GM21381 (cell line): ENCODE results near the gene PATJ.

Experiments
- ATAC-seq: cut with Tn5 transposase; IDR thresholded peaks from one replicate; pipeline ENCODE4 v1.9.1; 2021; ENCODE audit warnings: mild to moderate bottlenecking, moderate library complexity; ENCODE audit not compliant: unreplicated experiment

Gene PATJ

DNA sequence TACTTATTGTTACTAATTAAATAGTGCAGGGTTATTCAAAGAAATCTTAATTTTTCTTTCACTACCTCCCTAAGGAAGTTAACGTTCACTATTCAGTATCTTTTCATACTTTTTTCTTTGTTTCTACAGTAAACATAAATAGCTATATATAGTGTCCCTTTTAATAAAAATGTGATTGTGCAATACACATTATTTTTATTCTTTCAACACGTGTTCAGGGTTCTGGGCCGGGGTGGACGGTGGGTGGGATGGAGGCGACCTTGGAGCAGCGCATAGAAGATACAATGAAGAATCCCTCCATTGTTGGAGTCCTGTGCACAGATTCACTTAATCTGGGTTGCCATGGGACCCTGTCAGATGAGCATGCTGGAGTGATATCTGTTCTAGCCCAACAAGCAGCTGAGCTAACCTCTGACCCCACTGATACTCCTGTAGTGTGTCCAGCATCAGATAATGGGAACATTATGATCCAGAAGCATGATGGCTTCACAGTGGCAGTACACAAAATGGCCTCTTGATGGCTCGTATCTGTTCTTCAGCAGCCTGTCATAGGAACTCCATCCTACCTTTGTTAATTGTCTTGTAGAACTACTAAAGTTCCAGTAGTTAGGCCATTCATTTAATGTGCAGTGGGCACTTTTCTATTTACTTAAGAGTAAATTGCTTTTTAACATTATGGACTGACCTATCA, 296.5 kb downstream of the PATJ start:
- no peak for ATAC-seq

DNA sequence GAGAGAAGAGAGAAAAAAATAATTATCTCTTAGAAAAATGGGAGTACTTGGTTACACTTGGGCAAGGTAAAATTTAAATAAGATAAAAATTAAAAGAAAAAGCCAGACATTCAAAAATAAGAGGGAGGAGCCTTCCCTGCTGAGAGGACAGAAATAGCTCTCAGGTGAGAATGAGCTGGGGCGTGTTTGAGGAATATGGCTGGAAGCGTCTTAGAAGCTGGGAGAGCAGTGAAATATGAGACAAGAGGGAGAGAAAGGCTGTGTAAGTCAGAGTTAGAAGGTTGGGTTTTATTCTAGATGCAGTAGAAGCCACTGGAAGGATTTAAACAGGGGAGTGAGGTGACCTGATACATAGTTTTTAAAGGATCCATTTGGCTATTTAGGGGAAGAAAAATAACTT, 298.2 kb downstream of the PATJ start:
- ATAC-seq: no peak

DNA sequence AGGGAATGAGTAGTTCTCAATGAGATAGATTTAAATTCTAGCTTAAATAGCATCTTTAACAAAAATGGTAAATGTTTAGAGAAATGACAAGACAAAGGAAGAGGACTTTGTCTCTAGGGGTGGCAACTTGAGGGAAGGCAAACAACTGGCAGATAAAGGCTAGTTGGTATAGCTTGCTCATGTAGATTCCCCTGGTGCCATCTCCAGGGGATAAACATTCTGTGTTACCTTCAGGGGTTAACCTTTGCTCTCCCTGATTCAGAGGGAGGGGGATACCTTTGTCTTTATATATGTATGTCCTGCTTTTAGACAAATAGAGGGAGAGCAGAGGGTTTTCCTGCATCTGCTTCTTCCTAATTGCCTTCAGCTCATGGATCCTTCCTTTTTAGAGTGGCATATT, 298.7 kb downstream of the PATJ start:
- ATAC-seq: no peak

DNA sequence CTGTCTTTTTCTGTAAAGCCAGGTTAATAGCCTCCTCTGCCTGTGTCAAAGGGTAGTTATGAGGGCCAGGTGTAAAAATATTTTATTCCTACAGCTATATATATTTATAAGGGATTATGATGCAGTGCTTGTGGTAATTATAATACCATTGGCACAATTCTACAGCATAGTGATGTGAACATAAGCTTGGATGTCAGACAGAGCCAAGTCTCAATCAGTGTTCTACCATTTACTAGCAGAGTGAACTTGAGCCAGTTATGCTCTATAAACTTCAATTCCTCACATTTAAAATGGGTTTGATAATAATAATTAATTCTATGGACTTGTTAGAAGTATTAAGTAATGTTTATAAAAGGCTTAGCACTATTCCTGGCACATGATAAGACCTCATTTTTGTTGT, 300.9 kb downstream of the PATJ start:
- no peak for ATAC-seq

DNA sequence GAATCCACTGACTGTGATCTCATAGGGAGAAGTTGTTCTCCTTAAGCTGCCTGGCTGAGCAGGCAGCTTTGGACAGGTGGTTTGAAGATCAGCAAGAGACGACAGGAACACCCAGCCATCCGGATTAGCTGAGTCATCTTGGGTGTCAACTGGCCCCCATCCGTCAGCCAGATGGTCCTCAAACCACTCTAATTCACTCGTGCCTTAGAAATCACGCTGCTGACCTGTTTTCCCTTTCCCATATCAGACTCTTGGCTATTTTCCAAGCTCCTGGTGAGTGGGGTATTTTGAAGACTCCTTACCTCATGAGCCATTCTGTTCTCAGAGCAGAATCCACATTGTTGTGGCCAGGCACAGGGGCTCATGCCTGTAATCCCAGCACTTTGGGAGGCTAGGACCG, 303.3 kb downstream of the PATJ start:
- ATAC-seq: no peak

DNA sequence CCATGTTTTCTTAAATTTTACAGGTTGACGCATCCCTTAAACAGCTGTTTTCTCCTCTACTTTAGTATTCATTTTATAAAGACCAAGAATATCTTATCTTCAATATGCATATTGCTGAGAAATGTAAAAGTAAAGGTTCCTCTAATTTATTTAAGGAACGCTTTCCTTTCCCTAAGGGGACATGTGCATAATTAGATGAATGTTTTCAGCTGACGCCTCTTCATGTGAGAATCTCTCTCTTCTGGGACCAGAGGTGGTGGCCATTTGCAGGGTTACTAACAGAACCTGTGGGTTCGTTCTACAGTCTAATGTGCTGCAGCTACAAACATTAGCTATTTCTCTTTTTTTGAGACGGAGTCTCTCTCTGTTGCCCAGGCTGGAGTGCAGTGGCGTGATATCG, 304.6 kb downstream of the PATJ start:
- ATAC-seq: no peak

DNA sequence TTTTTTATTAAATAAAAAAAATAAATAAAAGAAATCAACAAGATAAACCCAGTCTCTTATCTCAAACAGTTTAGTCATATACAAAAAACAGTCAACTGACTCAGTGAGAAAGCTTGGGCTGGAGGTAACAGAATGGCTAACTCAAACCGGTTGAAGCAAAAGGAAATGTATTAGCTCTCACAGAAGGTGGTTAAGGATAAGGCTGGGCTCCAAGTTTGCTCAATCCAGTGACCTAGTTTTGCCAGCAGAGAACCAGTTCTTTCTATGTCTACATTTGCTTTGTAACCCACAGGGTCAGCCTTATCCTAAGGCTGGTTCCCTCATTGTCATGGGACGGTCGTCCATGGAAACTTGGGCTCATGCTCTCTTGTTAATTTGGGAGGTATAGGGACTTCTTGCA, 307.9 kb downstream of the PATJ start:
- no peak for ATAC-seq

DNA sequence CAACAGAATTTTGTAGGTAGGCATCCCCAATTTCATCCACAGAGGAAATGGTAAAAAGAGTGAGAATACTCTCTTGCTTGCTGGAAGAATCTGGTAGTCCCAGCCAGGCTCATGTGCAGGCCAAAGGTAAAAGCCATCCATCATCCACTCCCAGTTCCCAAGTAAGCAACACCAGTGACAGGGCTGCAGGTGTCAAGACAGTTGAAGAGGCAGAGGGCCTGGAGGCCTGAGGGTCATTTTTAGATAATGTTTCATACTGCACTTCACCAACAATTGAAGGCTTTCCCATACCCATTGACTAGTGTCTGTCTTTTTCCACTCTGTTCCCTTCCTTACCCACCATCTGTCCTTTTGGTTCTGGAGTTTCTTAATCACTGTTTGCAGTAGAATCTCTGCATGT, 310.7 kb downstream of the PATJ start:
- ATAC-seq: no peak

DNA sequence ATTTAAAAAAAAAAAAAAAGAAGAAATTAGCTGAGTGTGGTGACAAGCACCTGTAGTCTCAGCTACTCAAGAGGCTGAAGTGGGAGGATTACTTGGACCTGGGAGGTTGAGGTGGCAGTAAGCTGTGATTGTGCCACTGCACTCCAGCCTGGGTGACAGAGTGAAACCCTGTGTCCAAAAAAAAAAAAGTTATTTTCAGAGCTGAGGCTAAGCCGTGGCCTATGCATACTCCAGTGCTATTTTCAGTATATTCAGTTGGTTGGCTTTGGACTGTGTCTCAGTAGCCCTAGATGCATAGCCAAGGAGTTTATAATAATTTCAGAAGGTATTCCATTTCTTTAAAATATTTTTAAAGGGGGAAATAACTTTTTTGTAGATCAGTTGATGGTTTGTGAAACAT, 311.9 kb downstream of the PATJ start:
- no peak for ATAC-seq

DNA sequence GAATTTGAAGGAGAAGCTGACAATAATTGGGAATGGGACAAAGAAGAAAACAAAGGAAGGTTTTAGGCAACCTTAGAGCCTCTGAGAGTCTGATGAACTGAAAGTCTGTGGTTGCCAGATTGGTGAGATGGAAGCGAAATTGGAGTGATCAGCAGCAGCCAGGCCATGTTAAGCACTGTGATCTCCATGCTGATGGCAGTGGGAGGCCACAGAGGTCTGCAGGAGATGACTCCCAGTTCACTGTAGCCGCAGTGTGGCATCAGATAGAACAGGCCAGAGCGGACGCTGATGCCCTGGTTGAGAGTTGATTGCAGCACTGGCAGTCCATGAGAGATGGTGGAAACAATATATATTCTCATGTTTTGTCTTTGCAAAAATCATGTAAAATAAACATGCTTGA, 314.9 kb downstream of the PATJ start:
- no peak for ATAC-seq

DNA sequence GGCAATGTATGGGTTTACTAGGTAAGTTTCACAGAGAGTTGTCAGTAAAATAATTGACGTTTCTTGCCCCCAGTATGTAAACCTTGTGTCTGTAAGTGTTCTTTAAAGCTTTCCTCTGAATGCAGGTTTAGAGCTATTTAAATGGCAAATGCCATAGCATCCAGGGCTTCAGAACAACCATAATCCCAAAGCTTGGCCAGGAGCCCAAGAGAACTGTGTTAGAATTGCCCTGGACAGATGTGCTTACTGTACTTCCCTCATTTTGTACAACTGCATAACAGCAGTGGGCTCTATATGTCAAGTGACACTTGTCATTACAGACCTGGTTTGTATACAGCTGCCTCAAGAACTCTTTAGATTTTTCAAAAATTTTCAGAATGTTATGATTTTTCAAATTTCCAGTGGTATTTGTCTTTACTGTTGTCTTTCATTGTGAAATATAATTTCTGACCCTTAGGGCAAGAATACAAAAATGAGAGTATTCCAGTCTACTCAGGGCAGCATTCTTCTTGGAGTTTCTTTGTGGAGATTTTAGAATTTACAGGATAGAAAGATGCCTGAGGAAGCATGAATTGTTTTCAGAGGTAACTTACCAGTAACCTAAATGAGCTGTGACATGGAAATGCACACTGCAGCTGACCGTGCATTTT, 315.5 kb downstream of the PATJ start:
- no peak for ATAC-seq

DNA sequence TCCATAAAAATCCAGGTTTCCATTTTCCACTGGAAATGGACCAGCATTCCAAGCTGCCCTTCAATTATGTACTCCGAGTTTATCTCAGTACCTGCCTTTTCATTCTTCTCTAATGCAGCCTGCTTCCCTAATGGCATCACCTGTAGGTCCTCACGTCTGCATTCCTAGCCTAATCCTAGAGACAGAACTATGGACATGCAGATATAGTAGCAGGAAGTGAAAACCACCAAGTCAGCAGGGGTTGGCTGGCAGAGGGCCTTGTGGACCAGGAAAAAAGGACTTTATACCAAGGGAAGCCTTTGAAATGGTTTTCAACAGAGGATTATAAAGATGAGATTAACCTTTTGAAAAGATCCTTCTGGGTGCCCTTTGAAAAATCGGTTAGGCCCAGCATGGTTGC, 316.7 kb downstream of the PATJ start:
- no peak for ATAC-seq

DNA sequence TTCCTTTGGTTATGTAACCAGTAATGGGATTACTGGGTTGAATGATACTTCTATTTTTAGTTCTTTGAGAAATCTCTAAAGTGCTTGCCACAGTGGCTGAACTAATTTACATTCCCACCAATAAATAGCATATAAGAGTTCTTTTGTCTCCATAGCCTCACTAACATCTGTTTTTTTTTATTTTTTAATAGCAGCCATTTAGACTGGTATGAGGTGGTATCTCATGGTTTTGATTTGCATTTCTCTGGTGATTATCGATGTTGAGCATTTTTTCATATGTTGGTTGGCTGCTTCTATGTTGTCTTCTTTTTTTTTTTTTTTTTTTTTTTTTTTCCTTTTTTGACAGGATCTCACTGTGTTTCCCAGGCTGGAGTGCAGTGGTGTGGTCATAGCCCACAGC, 319.8 kb downstream of the PATJ start:
- no peak for ATAC-seq

DNA sequence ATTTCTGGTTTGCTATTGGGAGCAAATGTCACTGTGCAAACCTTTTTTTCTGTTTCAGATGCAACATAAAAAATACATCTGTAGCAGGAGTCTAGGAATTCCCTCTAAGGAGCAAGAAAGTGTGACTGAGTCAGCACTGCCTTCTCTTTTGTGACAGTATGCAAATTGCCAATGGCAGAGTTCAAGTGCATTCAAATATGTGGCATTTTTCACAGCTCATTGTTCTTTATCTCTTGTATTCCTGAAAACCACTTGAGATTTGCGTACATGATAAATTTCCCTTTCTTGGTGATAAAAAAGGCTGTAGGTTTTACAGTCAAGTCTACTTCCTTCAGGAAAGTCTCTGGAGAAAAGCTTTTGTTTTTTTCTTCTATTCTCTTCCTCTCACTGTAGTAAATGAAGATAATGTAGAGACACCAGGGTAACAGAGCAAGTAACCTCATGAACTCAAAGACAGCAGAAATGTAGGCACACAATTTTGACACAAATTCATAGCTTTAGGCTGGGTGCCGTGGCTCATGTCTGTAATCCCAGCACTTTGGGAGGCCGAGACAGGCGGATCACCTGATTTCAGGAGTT, 322.6 kb downstream of the PATJ start:
- no peak for ATAC-seq

DNA sequence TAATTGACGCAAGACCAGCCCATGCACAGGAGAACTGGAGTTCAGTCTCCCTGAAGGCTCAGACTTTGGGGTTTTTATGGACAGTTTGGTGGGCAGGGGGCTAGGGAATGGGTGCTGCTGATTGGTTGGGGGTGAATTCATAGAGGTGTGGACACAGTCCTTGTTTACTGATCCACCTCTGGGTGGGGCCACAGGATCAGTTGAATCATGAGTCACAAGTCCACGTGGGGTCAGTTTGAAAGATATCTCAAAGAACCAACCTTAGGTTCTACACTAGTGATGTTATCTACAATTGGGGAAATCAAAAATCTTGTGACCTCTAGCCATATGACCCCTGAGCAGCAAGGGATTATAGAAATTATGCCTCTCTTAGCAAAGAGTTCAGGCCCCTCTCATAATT, 324.4 kb downstream of the PATJ start:
- ATAC-seq: no peak

DNA sequence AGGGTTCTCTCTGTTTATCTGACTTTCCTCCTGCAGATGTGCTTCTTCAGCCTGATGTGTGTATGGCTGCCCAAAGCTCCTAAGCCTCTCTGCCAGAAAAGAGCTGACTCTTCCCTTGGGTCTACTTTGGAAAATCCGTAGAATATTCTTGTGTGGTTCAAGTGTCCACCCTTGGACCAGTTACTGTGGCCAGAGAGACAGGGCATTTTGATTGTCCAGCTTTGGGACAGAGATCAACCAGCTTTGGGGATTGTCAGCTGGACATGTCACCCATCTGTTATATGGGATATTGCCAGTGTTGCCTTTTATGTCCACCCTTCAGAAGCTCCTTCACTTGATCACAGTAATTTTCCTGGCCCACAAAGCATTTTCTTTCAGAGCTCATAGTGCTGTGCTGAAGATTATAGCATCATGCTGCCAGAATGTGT, 326.1 kb downstream of the PATJ start:
- no peak for ATAC-seq

DNA sequence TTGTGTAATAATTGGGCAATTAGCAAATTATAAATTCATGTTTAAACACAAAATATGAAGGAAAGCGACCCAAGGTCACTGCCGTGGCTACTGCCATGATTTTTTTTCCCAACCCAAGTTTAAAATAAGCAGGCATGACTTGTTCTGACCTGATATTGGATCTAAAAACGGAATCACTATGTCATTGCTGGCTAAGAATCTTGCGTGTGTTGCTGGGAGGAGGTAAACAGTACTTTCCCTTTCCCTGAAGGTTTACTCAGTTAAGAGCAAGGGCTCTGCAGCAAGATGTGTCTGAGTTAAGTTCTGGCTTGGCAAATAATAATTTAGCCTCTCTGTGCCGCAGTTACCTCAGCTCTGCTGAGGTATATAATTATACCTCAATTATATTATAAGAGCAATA, 326.7 kb downstream of the PATJ start:
- ATAC-seq: no peak

DNA sequence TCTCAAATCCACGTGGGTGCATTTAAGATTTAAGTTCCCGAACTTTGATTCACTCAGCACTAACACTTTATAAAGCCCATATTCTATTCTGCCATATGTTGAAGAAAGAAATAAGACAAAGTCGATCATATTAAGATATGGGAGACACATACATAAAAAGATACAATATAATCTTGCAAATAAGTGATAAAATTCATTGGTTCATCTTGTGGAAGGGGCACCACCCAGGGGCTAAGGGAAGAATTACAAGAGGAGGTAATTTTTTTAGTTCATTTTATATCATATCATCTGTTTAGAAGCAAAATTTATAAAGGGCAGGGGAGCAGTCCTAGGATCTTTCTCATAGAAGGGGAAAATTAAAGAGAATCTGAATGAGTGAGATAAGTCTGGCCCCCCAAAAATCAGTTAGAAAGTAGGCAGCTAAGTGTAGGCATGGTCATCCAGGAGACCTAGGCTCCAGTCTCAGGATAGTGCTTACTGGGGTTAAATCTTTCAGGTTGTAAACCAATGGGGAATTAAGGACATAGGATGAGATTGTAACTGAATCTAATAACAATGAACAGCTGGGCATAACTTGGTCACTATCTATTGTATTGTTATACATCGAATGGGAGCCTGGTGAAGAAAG, 328.2 kb downstream of the PATJ start:
- ATAC-seq: no peak

DNA sequence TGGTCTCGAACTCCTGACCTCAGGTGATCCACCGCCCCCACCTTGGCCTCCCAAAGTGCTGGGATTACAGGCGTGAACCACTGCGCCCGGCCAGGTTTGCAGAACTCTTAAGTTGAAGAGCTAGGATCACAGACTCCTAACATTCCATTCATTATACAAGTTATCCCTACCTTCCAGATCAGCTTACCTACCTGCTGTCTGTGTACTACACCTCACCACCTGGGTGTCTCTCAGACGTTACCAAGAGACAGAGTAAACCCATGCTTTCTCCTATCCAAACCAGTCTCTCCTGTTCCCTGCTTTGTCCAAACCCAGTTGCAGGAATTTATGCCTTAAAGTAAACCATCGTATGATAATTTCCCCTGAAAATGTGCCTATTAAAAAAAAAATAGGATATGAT, 329.4 kb downstream of the PATJ start:
- no peak for ATAC-seq

DNA sequence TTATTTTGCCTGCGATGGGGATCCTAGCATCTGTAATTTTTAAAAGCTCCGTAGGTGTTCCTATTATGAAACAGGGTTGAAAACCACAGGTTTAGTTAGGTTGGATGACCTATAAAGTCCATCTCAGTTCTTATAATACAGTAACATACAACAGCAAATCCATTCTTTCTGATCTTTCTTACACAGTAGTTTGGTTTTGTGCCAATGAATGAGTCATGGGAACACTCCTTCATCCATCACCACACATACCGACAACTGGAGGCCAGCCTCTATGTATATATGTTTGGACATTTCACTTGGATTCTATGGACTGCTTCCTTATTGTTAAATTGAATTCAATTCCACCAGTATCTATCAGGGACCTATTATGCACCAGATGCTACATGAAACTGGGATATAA, 334.0 kb downstream of the PATJ start:
- no peak for ATAC-seq

DNA sequence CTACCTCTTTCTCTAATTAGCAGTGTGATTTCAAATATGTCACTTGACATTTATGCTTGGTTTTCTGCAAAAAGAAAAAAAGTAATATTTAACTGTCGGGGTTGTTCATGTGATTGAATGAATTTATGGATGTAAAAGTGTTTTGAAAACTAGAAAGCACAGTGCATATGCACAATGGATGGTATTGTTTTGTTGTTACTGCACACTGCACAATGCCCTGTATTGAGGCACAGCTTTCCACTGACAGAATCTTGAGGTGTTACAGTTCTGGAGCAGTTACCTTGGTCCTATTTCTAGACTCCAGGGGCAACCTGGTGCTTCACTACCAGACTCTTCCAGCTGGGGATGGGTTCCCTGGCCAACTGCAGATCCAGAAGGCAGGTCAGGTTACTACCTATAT, 335.5 kb downstream of the PATJ start:
- ATAC-seq: no peak
